ENCODE measurements around the gene CD244.

Gene CD244

DNA sequence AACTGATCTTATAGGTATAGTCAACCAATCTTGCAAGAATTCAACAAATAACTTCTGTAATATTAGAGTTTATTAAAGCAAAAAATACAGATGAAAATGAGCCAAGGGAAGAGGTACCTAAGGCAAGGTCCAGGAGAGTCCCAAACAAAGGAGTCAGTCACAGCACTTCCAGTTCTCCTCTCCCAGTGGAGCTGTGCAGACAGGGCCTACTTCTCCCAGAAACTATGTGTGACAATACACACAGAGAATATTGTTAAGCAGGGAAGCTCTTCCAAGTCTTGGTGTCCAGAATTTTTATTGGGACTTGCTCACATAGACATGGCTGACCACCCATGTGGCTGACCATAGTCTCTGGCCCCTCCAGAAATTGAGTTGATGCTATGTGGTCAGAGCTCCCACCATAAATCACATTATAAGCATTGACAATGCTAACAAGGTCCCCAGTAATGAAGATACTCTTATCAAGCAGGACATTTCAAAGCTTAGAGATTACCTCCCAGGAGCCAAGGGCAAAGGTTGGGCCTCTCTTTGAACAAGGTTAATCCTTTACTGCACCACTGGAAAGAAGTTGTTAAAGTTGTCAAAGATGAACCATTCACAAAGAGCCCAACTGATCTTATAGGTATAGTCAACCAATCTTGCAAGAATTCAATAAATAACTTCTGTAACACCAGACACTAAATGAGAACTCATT lies 3.5 kb upstream of the CD244 start:
- TF ChIP-seq POLR2AphosphoS5 (IDR thresholded peaks at IDR 0.05; ENCODE audit: low read depth), result no peak
- TF ChIP-seq SPI1 (IDR thresholded peaks at IDR 0.05; ENCODE audit: borderline replicate concordance, low read depth), result no peak
- TF ChIP-seq, protein P1, sequence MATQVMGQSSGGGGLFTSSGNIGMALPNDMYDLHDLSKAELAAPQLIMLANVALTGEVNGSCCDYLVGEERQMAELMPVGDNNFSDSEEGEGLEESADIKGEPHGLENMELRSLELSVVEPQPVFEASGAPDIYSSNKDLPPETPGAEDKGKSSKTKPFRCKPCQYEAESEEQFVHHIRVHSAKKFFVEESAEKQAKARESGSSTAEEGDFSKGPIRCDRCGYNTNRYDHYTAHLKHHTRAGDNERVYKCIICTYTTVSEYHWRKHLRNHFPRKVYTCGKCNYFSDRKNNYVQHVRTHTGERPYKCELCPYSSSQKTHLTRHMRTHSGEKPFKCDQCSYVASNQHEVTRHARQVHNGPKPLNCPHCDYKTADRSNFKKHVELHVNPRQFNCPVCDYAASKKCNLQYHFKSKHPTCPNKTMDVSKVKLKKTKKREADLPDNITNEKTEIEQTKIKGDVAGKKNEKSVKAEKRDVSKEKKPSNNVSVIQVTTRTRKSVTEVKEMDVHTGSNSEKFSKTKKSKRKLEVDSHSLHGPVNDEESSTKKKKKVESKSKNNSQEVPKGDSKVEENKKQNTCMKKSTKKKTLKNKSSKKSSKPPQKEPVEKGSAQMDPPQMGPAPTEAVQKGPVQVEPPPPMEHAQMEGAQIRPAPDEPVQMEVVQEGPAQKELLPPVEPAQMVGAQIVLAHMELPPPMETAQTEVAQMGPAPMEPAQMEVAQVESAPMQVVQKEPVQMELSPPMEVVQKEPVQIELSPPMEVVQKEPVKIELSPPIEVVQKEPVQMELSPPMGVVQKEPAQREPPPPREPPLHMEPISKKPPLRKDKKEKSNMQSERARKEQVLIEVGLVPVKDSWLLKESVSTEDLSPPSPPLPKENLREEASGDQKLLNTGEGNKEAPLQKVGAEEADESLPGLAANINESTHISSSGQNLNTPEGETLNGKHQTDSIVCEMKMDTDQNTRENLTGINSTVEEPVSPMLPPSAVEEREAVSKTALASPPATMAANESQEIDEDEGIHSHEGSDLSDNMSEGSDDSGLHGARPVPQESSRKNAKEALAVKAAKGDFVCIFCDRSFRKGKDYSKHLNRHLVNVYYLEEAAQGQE (IDR thresholded peaks at IDR 0.05; ENCODE audit: insufficient replicate concordance, low read depth), result no peak
- TF ChIP-seq, protein P2, sequence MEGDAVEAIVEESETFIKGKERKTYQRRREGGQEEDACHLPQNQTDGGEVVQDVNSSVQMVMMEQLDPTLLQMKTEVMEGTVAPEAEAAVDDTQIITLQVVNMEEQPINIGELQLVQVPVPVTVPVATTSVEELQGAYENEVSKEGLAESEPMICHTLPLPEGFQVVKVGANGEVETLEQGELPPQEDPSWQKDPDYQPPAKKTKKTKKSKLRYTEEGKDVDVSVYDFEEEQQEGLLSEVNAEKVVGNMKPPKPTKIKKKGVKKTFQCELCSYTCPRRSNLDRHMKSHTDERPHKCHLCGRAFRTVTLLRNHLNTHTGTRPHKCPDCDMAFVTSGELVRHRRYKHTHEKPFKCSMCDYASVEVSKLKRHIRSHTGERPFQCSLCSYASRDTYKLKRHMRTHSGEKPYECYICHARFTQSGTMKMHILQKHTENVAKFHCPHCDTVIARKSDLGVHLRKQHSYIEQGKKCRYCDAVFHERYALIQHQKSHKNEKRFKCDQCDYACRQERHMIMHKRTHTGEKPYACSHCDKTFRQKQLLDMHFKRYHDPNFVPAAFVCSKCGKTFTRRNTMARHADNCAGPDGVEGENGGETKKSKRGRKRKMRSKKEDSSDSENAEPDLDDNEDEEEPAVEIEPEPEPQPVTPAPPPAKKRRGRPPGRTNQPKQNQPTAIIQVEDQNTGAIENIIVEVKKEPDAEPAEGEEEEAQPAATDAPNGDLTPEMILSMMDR (IDR thresholded peaks at IDR 0.05; ENCODE audit: insufficient read depth, low read length), result no peak
- no peak for TF ChIP-seq GABPA (IDR thresholded peaks at IDR 0.05; ENCODE audit: low read depth)

DNA sequence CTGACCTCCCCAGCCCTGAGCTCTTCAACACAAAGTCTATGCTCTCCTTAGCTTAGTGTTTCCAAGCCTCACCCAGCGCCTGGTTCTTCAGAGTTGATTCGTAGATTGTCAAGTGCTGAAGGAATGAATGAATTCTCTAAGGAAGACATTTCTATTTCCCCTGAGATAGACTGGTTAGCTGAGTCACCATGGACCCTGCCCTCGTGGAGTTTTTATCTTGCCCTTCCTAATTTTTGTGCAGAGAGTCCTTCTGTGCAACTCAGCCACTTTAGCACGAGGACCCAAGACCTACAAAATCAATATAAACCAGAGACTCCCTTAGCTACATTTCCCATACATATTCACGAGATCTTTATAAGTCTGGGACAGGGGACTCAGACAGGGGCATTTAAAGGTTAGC lies 2.6 kb upstream of the CD244 start:
- TF ChIP-seq, protein P1 (IDR thresholded peaks at IDR 0.05; ENCODE audit: insufficient replicate concordance, low read depth), result no peak
- TF ChIP-seq GABPA (IDR thresholded peaks at IDR 0.05; ENCODE audit: low read depth) (no peak), SPI1 (IDR thresholded peaks at IDR 0.05; ENCODE audit: borderline replicate concordance, low read depth) (no peak), POLR2AphosphoS5 (IDR thresholded peaks at IDR 0.05; ENCODE audit: low read depth) (no peak)
- TF ChIP-seq, protein P2 (IDR thresholded peaks at IDR 0.05; ENCODE audit: insufficient read depth, low read length), result no peak
- no peak overlapping the region for H3K4me3 ChIP-seq (replicated peaks; ENCODE audit: insufficient read depth, low read length)
- no peaks in the 10 kb centered on the region for H3K27me3 ChIP-seq (ENCODE audit: insufficient read depth, poor library complexity, severe bottlenecking)
- DNase-seq (ENCODE audit: low read depth in 1 of 2, low spot score in 1 of 2), result no peak
- H3K27ac ChIP-seq (replicated peaks), result no peak overlapping the region

More for the DNA sequence above, 3.5 kb upstream of the CD244 start:
- H3K4me3 ChIP-seq (replicated peaks; ENCODE audit: insufficient read depth, low read length), result no peak overlapping the region
- no peak overlapping the region for H3K27ac ChIP-seq (replicated peaks)
- no peak for DNase-seq (ENCODE audit: low read depth in 1 of 2, low spot score in 1 of 2)
- no peaks in the 10 kb centered on the region for H3K27me3 ChIP-seq (ENCODE audit: insufficient read depth, poor library complexity, severe bottlenecking)

DNA sequence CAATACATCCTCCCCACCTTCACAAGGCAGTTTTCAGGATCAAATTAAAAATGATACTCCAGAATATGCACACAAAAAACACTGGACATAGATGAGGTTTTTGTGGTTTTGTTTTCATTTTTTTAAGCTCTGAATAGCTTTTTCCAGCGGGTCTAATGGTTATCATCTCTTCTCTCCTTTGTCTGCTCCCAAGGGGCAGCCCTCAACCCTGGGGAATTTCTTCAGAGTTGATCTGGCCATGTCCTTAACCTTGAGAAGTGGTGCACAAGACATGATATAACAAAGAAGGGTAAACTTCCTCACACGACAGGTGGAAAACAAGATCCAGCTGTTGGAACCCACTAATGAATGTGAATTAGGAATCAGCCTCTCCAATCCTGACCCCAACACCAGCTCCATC lies 1.5 kb upstream of the CD244 start:
- H3K27me3 ChIP-seq (ENCODE audit: insufficient read depth, poor library complexity, severe bottlenecking), result no peaks in the 10 kb centered on the region
- no peak for TF ChIP-seq POLR2AphosphoS5 (IDR thresholded peaks at IDR 0.05; ENCODE audit: low read depth)
- TF ChIP-seq, protein P2 (IDR thresholded peaks at IDR 0.05; ENCODE audit: insufficient read depth, low read length), result no peak
- TF ChIP-seq GABPA (IDR thresholded peaks at IDR 0.05; ENCODE audit: low read depth), result no peak
- H3K27ac ChIP-seq (replicated peaks), result peak overlapping the region; percentile 93
- H3K4me3 ChIP-seq (replicated peaks; ENCODE audit: insufficient read depth, low read length), result no peak overlapping the region
- DNase-seq (ENCODE audit: low read depth in 1 of 2, low spot score in 1 of 2), result no peak

DNA sequence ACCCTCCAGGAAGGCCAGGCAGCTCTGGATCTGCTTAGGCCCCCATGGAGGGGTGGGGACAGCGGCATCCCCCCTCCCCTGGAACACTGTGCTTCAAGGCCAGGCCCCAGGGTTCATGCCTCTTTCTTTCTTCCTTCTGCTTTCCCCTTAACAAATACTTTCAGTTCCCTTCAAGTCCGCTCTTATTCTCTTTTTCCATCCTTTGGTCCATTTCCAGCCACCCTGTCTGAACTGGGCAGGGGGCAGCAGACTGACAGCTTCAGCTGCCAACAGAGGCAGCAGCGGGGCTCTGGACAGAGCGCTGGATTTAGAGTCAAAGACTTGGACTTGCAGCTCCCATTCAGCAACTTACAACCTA lies 1.1 kb upstream of the CD244 start:
- H3K27me3 ChIP-seq (ENCODE audit: insufficient read depth, poor library complexity, severe bottlenecking), result no peaks in the 10 kb centered on the region
- TF ChIP-seq SPI1 (IDR thresholded peaks at IDR 0.05; ENCODE audit: borderline replicate concordance, low read depth) (no peak), POLR2AphosphoS5 (IDR thresholded peaks at IDR 0.05; ENCODE audit: low read depth) (no peak)
- TF ChIP-seq, protein P2 (IDR thresholded peaks at IDR 0.05; ENCODE audit: insufficient read depth, low read length), result no peak
- TF ChIP-seq, protein P1 (IDR thresholded peaks at IDR 0.05; ENCODE audit: insufficient replicate concordance, low read depth), result no peak
- H3K27ac ChIP-seq (replicated peaks), result peak overlapping the region; percentile 93
- DNase-seq (ENCODE audit: low read depth in 1 of 2, low spot score in 1 of 2), result peak in 1 of 2 experiments; percentile 53
- H3K4me3 ChIP-seq (replicated peaks; ENCODE audit: insufficient read depth, low read length), result no peak overlapping the region
